SK-N-SH (cell line): ENCODE data around the gene PHGDH. TPM values are rescaled to one million over a fixed set of nuclear protein-coding genes. Genes with fewer than 3 reads are reported as not detected.

Experiments used
- CTCF ChIA-PET: fragments of 300-600, 350-600 bp; formaldehyde crosslinking; extraction: SDS; loops from one replicate; lab custom pipeline; 2021; lab: Yijun Ruan, JAX
- POLR2A ChIA-PET: fragments of 350-600 bp; sonication (Branson Sonifier 250); formaldehyde crosslinking; extraction: SDS; loops from one replicate; lab custom pipeline; 2020; ENCODE audit warnings: antibody characterized with exemption, inconsistent platforms; lab: Yijun Ruan, JAX
- DNase-seq: peaks from one replicate; pipeline ENCODE4 v3.0.0; 2012
- H2AFZ ChIP-seq: fragments of 200-600 bp; sonication (generic); 2 replicates; pipeline ENCODE4 v1.8.1; 2016; ENCODE audit warnings: antibody characterized with exemption, mild to moderate bottlenecking, low read depth
- H3F3A ChIP-seq: fragments of 200-600 bp; sonication (generic); replicated peaks from 2 replicates; pipeline ENCODE3; 2016; ENCODE audit warnings: antibody characterized with exemption, mild to moderate bottlenecking; ENCODE audit not compliant: insufficient read depth
- H3K27ac ChIP-seq, 2 experiments: fragments of 200-500 bp in 1 of 2; fragments of 200-600 bp in 1 of 2; sonication (Bioruptor generic) in 1 of 2; sonication (generic), shearing (Covaris generic) in 1 of 2; 2 replicates each; pipeline versions ENCODE4 v1.5.1 to v1.6.1; 2014 to 2016; ENCODE audit warnings: low read depth in 2 of 2, inconsistent platforms in 1 of 2, low read length in 1 of 2, mild to moderate bottlenecking in 1 of 2, mixed read lengths in 1 of 2
- H3K27me3 ChIP-seq: fragments of 200-600 bp; sonication (generic), shearing (Covaris generic); 2 replicates; pipeline ENCODE4 v1.6.1; 2016; ENCODE audit warnings: mixed run types; ENCODE audit not compliant: insufficient read depth
- H3K36me3 ChIP-seq, 2 experiments: fragments of 200-500 bp in 1 of 2; fragments of 200-600 bp in 1 of 2; sonication (Bioruptor generic) in 1 of 2; sonication (generic) in 1 of 2; replicated peaks in 1 of 2; 2 replicates each; pipeline versions ENCODE3 to v1.5.1; 2014 to 2016; ENCODE audit warnings: low read length in 1 of 2, mild to moderate bottlenecking in 1 of 2; ENCODE audit not compliant: insufficient read depth in 2 of 2, control insufficient read depth in 1 of 2
- H3K4me1 ChIP-seq, 2 experiments: fragments of 200-500 bp in 1 of 2; fragments of 200-600 bp in 1 of 2; sonication (Bioruptor generic) in 1 of 2; sonication (generic), shearing (Covaris generic) in 1 of 2; 2 replicates each; pipeline versions ENCODE4 v1.5.1 to v1.6.1; 2014 to 2016; ENCODE audit warnings: low read depth in 1 of 2, low read length in 1 of 2, mixed run types in 1 of 2; ENCODE audit not compliant: insufficient read depth in 2 of 2, control insufficient read depth in 1 of 2
- H3K4me2 ChIP-seq: fragments of 200-600 bp; sonication (generic), shearing (Covaris generic); 2 replicates; pipeline ENCODE4 v1.6.1; 2017; ENCODE audit warnings: mixed run types
- H3K4me3 ChIP-seq, 2 experiments: fragments of 200-500 bp in 1 of 2; fragments of 200-600 bp in 1 of 2; sonication (Bioruptor generic) in 1 of 2; sonication (generic), shearing (Covaris generic) in 1 of 2; 2 replicates each; pipeline versions ENCODE4 v1.5.1 to v1.8.1; 2014 to 2016; ENCODE audit warnings: low read depth in 2 of 2, inconsistent platforms in 1 of 2, low read length in 1 of 2, mild to moderate bottlenecking in 1 of 2, mixed read lengths in 1 of 2, moderate library complexity in 1 of 2
- H3K79me2 ChIP-seq: fragments of 200-600 bp; sonication (generic); 2 replicates; pipeline ENCODE4 v1.8.1; 2017; ENCODE audit warnings: mild to moderate bottlenecking; ENCODE audit not compliant: insufficient read depth
- H3K9ac ChIP-seq: fragments of 200-600 bp; sonication (generic); 2 replicates; pipeline ENCODE4 v1.6.1; 2017; ENCODE audit warnings: mixed run types
- H3K9me2 ChIP-seq: fragments of 200-600 bp; sonication (generic); 2 replicates; pipeline ENCODE4 v1.6.1; 2017; ENCODE audit warnings: mixed run types
- H3K9me3 ChIP-seq: fragments of 200-600 bp; sonication (generic); 2 replicates; pipeline ENCODE4 v1.6.1; 2017; ENCODE audit warnings: mixed run types, mild to moderate bottlenecking, moderate library complexity
- H4K20me1 ChIP-seq: fragments of 200-600 bp; sonication (generic); 2 replicates; pipeline ENCODE4 v1.6.1; 2017; ENCODE audit warnings: mild to moderate bottlenecking, mixed run types; ENCODE audit not compliant: insufficient read depth
- CHD2 ChIP-seq: fragments of 150-350 bp; IDR thresholded peaks from 2 replicates; pipeline ENCODE4 v1.6.1; 2018; ENCODE audit warnings: low read length; ENCODE audit not compliant: partially characterized antibody
- EP300 ChIP-seq, 2 experiments: IDR thresholded peaks; 2 replicates each; pipeline versions ENCODE4 v1.4.0 to v1.6.1; 2012; ENCODE audit warnings: borderline replicate concordance in 1 of 2, low read depth in 1 of 2, low read length in 1 of 2
- EZH2phosphoT487 ChIP-seq: fragments of 200-600 bp; sonication (generic); IDR thresholded peaks from 2 replicates; pipeline ENCODE4 v1.6.1; 2017; ENCODE audit warnings: low read depth, mixed run types, mild to moderate bottlenecking, antibody characterized with exemption, moderate library complexity, borderline replicate concordance
- FOSL2 ChIP-seq: IDR thresholded peaks from 2 replicates; pipeline ENCODE4 v1.4.0; 2012; ENCODE audit warnings: low read depth, mild to moderate bottlenecking, moderate library complexity, borderline replicate concordance
- FOXM1 ChIP-seq: IDR thresholded peaks from 2 replicates; pipeline ENCODE4 v1.4.0; 2012; ENCODE audit warnings: low read depth, mild to moderate bottlenecking
- GABPA ChIP-seq: IDR thresholded peaks from 2 replicates; pipeline ENCODE4 v1.4.0; 2012; ENCODE audit warnings: low read depth, mild to moderate bottlenecking
- GATA2 ChIP-seq: sonication (generic); formaldehyde crosslinking; IDR thresholded peaks from 2 replicates; pipeline ENCODE4 v1.5.0; 2020; ENCODE audit warnings: mild to moderate bottlenecking, missing genetic modification reagents
- JUND ChIP-seq: IDR thresholded peaks from 2 replicates; pipeline ENCODE4 v1.4.0; 2012
- MEF2A ChIP-seq: IDR thresholded peaks from 2 replicates; pipeline ENCODE4 v1.4.0; 2012; ENCODE audit warnings: low read depth, borderline replicate concordance
- NFIC ChIP-seq: IDR thresholded peaks from 2 replicates; pipeline ENCODE4 v1.4.0; 2012; ENCODE audit warnings: borderline replicate concordance
- NRF1 ChIP-seq: IDR thresholded peaks from 2 replicates; pipeline ENCODE4 v1.6.1; 2012; ENCODE audit warnings: low read depth, mild to moderate bottlenecking, low read length
- RAD21 ChIP-seq: IDR thresholded peaks from 2 replicates; pipeline ENCODE4 v1.6.1; 2012; ENCODE audit warnings: mild to moderate bottlenecking, low read length
- RCOR1 ChIP-seq: fragments of 150-350 bp; IDR thresholded peaks from 2 replicates; pipeline ENCODE4 v1.6.1; 2017; ENCODE audit warnings: antibody characterized with exemption, low read length
- RXRA ChIP-seq: IDR thresholded peaks from 2 replicates; pipeline ENCODE4 v1.4.0; 2012; ENCODE audit warnings: low read depth, mild to moderate bottlenecking, borderline replicate concordance
- SIN3A ChIP-seq: IDR thresholded peaks from 2 replicates; pipeline ENCODE4 v1.6.1; 2012; ENCODE audit warnings: low read depth, mild to moderate bottlenecking, low read length, moderate library complexity, borderline replicate concordance
- TCF12 ChIP-seq: IDR thresholded peaks from 2 replicates; pipeline ENCODE4 v1.4.0; 2012
- YY1 ChIP-seq: IDR thresholded peaks from 2 replicates; pipeline ENCODE4 v1.4.0; 2012; ENCODE audit warnings: low read depth, mild to moderate bottlenecking
- WGBS: methylation state at CpG from one replicate; pipeline ENCODE4 v1.1.6; 2017; ENCODE audit warnings: low lambda C conversion rate; 5-methylcytosine and 5-hydroxymethylcytosine counted together
- polyA plus RNA-seq, 3 experiments: library from polyadenylated mRNA; depleted of rRNA; stranded (reverse); fragments of >200 nt; gene quantifications; 2 replicates each; pipeline ENCODE4 v1.2.3, GENCODE V29; 2012
- TF ChIP-seq, protein P1 (sequence below): IDR thresholded peaks from 2 replicates; pipeline ENCODE4 v1.6.1; 2012; ENCODE audit warnings: mild to moderate bottlenecking, low read depth, low read length, moderate library complexity
- TF ChIP-seq, protein P2 (sequence below): fragments of 200-600 bp; sonication (generic); IDR thresholded peaks from 2 replicates; pipeline ENCODE4 v1.6.1; 2017; ENCODE audit warnings: antibody characterized with exemption, mild to moderate bottlenecking, moderate library complexity
- TF ChIP-seq, protein P3 (sequence below): IDR thresholded peaks from 2 replicates; pipeline ENCODE4; 2012
- TF ChIP-seq, protein P4 (sequence below): IDR thresholded peaks from 2 replicates; pipeline ENCODE4 v1.4.0; 2012; ENCODE audit warnings: low read depth, borderline replicate concordance
- TF ChIP-seq, protein P5 (sequence below): IDR thresholded peaks from 2 replicates; pipeline ENCODE4 v1.4.0; 2012; ENCODE audit warnings: low read depth
- TF ChIP-seq, protein P6 (sequence below): IDR thresholded peaks from 2 replicates; pipeline ENCODE4 v1.4.0; 2012; ENCODE audit warnings: low read depth, borderline replicate concordance

The PHGDH gene
- polyA plus RNA-seq, 1 of the 3 experiments (the other 2 are of a cell fraction): 30.2 TPM

DNA sequence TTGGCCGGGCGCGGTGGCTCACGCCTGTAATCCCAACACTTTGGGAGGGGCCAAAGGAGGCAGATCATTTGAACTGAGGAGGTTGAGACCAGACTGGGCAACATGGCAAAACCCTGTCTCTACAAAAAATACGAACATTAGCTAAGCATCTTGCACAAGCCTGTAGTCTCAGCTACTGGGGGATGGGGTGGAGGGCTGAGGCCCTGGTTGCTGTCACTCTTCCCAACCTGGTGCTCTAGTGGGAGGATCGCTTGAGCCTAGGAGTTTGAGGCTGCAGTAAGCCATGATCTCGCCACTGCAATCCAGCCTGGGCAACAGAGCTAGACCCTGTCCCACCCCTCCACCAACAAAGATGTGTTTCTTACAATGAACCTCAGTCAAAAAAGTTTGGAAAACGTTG is 2.8 kb downstream of the PHGDH start (continued):
- TF ChIP-seq, protein P1, sequence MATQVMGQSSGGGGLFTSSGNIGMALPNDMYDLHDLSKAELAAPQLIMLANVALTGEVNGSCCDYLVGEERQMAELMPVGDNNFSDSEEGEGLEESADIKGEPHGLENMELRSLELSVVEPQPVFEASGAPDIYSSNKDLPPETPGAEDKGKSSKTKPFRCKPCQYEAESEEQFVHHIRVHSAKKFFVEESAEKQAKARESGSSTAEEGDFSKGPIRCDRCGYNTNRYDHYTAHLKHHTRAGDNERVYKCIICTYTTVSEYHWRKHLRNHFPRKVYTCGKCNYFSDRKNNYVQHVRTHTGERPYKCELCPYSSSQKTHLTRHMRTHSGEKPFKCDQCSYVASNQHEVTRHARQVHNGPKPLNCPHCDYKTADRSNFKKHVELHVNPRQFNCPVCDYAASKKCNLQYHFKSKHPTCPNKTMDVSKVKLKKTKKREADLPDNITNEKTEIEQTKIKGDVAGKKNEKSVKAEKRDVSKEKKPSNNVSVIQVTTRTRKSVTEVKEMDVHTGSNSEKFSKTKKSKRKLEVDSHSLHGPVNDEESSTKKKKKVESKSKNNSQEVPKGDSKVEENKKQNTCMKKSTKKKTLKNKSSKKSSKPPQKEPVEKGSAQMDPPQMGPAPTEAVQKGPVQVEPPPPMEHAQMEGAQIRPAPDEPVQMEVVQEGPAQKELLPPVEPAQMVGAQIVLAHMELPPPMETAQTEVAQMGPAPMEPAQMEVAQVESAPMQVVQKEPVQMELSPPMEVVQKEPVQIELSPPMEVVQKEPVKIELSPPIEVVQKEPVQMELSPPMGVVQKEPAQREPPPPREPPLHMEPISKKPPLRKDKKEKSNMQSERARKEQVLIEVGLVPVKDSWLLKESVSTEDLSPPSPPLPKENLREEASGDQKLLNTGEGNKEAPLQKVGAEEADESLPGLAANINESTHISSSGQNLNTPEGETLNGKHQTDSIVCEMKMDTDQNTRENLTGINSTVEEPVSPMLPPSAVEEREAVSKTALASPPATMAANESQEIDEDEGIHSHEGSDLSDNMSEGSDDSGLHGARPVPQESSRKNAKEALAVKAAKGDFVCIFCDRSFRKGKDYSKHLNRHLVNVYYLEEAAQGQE: no peak
- TF ChIP-seq EP300 (IDR thresholded peaks at IDR 0.05; ENCODE audit: borderline replicate concordance in 1 of 2, low read depth in 1 of 2, low read length in 1 of 2) (no peak), RAD21 (no peak), RCOR1 (no peak), MEF2A (no peak), RXRA (no peak)
- TF ChIP-seq, all 33 proteins: peak for 0

DNA sequence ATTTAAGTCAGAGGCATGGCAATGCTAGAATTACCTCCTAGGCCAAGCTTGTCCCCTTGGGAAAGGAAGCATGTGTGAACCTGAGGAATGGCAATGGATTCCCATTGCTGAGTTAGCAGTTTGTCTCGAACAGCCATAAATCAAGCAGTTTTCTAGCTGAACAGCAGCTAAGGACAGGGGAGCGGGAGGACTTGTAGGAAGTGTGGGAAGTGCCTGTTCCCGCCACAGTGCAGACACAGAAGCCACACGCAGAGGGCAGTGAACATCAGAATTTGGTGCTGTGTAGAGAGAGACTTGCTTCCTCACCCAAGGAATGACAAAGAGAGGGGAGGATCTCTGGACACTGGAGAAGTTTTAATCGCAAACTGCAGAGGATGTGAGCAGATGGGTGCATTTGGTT is 3.8 kb downstream of the PHGDH start:
- Histone ChIP-seq H3F3A (peaks cover 3% of the 10 kb centered on the region), H3K4me3 (no peak overlapping the region), H3K27ac (no peak overlapping the region), H3K36me3 (peaks cover 0 to under 1% of the 10 kb centered on the region in 2 experiments), H3K9ac (no peak overlapping the region), H2AFZ (no peak overlapping the region), H4K20me1 (peaks cover 15% of the 10 kb centered on the region; the same call in 1 of the 2 replicates), H3K9me3 (no peaks in the 10 kb centered on the region), H3K9me2 (no peaks in the 10 kb centered on the region), H3K27me3 (no peaks in the 10 kb centered on the region), H3K4me1 (peaks cover 17 to 21% of the 10 kb centered on the region in 2 experiments; a peak in 1 of 4 replicates), H3K4me2 (no peak overlapping the region), H3K79me2 (peaks cover 38% of the 10 kb centered on the region)
- ChIA-PET POLR2A (no interaction called here), CTCF (interaction anchor here (1.1 to 2.9 kb wide), 3 partner anchors 22 to 40 kb away, joined by 4 to 8 read pairs (median 7); no protein-coding TSS in a partner anchor)
- 83% methylated on average over 5 of the region's 5 CpGs for whole genome bisulfite sequencing
- no peak for DNase-seq
- TF ChIP-seq, protein P2, sequence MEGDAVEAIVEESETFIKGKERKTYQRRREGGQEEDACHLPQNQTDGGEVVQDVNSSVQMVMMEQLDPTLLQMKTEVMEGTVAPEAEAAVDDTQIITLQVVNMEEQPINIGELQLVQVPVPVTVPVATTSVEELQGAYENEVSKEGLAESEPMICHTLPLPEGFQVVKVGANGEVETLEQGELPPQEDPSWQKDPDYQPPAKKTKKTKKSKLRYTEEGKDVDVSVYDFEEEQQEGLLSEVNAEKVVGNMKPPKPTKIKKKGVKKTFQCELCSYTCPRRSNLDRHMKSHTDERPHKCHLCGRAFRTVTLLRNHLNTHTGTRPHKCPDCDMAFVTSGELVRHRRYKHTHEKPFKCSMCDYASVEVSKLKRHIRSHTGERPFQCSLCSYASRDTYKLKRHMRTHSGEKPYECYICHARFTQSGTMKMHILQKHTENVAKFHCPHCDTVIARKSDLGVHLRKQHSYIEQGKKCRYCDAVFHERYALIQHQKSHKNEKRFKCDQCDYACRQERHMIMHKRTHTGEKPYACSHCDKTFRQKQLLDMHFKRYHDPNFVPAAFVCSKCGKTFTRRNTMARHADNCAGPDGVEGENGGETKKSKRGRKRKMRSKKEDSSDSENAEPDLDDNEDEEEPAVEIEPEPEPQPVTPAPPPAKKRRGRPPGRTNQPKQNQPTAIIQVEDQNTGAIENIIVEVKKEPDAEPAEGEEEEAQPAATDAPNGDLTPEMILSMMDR: no peak
- TF ChIP-seq CHD2 (no peak), RAD21 (no peak), NRF1 (no peak), EP300 (IDR thresholded peaks at IDR 0.05; ENCODE audit: borderline replicate concordance in 1 of 2, low read depth in 1 of 2, low read length in 1 of 2) (no peak), TCF12 (no peak), YY1 (no peak), JUND (no peak), EZH2phosphoT487 (no peak), RCOR1 (no peak), FOSL2 (no peak), GABPA (no peak), NFIC (no peak), SIN3A (no peak), GATA2 (CRISPR knock-in tag) (no peak), FOXM1 (no peak)
- TF ChIP-seq, protein P3, sequence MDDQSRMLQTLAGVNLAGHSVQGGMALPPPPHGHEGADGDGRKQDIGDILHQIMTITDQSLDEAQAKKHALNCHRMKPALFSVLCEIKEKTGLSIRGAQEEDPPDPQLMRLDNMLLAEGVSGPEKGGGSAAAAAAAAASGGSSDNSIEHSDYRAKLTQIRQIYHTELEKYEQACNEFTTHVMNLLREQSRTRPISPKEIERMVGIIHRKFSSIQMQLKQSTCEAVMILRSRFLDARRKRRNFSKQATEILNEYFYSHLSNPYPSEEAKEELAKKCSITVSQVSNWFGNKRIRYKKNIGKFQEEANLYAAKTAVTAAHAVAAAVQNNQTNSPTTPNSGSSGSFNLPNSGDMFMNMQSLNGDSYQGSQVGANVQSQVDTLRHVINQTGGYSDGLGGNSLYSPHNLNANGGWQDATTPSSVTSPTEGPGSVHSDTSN: no peak
- TF ChIP-seq, protein P4, sequence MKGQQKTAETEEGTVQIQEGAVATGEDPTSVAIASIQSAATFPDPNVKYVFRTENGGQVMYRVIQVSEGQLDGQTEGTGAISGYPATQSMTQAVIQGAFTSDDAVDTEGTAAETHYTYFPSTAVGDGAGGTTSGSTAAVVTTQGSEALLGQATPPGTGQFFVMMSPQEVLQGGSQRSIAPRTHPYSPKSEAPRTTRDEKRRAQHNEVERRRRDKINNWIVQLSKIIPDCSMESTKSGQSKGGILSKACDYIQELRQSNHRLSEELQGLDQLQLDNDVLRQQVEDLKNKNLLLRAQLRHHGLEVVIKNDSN: no peak
- TF ChIP-seq, protein P5, sequence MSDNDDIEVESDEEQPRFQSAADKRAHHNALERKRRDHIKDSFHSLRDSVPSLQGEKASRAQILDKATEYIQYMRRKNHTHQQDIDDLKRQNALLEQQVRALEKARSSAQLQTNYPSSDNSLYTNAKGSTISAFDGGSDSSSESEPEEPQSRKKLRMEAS: no peak
- TF ChIP-seq, protein P6, sequence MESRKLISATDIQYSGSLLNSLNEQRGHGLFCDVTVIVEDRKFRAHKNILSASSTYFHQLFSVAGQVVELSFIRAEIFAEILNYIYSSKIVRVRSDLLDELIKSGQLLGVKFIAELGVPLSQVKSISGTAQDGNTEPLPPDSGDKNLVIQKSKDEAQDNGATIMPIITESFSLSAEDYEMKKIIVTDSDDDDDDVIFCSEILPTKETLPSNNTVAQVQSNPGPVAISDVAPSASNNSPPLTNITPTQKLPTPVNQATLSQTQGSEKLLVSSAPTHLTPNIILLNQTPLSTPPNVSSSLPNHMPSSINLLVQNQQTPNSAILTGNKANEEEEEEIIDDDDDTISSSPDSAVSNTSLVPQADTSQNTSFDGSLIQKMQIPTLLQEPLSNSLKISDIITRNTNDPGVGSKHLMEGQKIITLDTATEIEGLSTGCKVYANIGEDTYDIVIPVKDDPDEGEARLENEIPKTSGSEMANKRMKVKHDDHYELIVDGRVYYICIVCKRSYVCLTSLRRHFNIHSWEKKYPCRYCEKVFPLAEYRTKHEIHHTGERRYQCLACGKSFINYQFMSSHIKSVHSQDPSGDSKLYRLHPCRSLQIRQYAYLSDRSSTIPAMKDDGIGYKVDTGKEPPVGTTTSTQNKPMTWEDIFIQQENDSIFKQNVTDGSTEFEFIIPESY: no peak
